ENCODE measurements around the gene ZFAND5. TPM values are rescaled to one million over a fixed set of nuclear protein-coding genes. Genes with fewer than 3 reads are reported as not detected.
A peak's percentile ranks its signal among the peaks of the same experiment; 100 is the strongest.

The ZFAND5 gene
- total and polyA plus RNA-seq, 2 of the 13 experiments (the other 11 are each of a cell fraction or from before 2014, with no cell fraction given): 53.4 to 60.2 TPM

DNA sequence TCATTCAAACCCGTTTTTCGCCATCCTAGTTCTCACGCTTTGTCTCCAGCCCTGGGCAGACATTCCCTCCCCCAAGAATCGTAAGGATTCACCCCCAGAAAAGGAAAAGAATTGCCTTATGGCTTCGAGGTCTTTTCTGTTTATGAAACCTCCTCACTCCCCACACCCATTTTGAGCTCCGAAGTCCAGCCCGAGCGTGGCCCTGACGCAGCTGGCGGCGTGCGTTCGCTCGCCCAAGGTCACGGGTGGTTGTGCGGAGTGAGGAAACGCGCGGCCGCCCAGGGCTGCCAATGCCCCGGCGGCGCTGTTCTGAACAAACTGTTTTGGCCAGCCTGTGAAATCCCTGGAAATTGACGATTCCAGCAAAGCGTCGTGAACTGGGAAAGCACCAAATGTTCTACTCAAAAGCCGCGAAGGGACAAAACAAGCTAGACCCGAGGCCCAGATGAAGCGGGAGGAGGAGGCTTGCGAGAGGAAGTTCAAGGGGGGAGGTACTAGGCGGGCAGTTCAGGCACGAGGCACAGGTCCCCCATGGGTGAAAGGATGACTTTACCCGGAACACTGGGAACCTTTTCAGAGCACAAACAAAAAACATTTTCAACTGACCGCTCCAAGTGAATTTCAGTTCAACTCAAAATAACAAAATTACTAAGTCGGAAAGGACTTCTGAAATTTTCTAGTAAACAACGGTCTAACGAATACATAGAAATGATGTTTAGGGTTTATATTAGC is 683 bp upstream of the ZFAND5 start (continued):
- TF ChIP-seq, protein P1, sequence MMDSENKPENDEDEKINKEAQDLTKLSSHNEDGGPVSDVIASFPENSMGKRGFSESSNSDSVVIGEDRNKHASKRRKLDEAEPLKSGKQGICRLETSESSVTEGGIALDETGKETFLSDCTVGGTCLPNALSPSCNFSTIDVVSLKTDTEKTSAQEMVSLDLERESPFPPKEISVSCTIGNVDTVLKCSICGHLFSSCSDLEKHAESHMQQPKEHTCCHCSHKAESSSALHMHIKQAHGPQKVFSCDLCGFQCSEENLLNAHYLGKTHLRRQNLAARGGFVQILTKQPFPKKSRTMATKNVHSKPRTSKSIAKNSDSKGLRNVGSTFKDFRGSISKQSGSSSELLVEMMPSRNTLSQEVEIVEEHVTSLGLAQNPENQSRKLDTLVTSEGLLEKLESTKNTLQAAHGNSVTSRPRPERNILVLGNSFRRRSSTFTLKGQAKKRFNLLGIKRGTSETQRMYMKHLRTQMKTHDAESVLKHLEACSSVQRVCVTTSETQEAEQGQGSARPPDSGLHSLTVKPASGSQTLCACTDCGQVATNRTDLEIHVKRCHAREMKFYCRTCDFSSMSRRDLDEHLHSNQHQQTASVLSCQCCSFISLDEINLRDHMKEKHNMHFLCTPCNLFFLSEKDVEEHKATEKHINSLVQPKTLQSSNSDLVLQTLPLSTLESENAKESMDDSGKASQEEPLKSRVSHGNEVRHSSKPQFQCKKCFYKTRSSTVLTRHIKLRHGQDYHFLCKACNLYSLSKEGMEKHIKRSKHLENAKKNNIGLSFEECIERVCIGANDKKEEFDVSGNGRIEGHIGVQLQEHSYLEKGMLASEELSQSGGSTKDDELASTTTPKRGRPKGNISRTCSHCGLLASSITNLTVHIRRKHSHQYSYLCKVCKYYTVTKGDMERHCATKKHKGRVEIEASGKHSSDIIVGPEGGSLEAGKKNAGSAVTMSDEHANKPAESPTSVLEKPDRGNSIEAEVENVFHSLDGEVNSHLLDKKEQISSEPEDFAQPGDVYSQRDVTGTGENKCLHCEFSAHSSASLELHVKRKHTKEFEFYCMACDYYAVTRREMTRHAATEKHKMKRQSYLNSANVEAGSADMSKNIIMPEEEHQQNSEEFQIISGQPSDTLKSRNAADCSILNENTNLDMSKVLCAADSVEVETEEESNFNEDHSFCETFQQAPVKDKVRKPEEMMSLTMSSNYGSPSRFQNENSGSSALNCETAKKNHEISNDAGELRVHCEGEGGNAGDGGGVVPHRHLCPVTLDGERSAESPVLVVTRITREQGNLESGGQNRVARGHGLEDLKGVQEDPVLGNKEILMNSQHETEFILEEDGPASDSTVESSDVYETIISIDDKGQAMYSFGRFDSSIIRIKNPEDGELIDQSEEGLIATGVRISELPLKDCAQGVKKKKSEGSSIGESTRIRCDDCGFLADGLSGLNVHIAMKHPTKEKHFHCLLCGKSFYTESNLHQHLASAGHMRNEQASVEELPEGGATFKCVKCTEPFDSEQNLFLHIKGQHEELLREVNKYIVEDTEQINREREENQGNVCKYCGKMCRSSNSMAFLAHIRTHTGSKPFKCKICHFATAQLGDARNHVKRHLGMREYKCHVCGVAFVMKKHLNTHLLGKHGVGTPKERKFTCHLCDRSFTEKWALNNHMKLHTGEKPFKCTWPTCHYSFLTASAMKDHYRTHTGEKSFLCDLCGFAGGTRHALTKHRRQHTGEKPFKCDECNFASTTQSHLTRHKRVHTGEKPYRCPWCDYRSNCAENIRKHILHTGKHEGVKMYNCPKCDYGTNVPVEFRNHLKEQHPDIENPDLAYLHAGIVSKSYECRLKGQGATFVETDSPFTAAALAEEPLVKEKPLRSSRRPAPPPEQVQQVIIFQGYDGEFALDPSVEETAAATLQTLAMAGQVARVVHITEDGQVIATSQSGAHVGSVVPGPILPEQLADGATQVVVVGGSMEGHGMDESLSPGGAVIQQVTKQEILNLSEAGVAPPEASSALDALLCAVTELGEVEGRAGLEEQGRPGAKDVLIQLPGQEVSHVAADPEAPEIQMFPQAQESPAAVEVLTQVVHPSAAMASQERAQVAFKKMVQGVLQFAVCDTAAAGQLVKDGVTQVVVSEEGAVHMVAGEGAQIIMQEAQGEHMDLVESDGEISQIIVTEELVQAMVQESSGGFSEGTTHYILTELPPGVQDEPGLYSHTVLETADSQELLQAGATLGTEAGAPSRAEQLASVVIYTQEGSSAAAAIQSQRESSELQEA (CRISPR knock-in tag; IDR thresholded peaks at IDR 0.05; ENCODE audit: not compliant biosample characterization): no peak
- TF ChIP-seq, protein P2, sequence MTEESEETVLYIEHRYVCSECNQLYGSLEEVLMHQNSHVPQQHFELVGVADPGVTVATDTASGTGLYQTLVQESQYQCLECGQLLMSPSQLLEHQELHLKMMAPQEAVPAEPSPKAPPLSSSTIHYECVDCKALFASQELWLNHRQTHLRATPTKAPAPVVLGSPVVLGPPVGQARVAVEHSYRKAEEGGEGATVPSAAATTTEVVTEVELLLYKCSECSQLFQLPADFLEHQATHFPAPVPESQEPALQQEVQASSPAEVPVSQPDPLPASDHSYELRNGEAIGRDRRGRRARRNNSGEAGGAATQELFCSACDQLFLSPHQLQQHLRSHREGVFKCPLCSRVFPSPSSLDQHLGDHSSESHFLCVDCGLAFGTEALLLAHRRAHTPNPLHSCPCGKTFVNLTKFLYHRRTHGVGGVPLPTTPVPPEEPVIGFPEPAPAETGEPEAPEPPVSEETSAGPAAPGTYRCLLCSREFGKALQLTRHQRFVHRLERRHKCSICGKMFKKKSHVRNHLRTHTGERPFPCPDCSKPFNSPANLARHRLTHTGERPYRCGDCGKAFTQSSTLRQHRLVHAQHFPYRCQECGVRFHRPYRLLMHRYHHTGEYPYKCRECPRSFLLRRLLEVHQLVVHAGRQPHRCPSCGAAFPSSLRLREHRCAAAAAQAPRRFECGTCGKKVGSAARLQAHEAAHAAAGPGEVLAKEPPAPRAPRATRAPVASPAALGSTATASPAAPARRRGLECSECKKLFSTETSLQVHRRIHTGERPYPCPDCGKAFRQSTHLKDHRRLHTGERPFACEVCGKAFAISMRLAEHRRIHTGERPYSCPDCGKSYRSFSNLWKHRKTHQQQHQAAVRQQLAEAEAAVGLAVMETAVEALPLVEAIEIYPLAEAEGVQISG (CRISPR knock-in tag; IDR thresholded peaks at IDR 0.05): 0 out of 2 replicates have a peak, but pooled peaks have one; percentile 22
- TF ChIP-seq FOSL2 (CRISPR knock-in tag; IDR thresholded peaks at IDR 0.05) (0 out of 2 replicates have a peak, but pooled peaks have one; percentile 35), ZC3H4 (CRISPR knock-in tag; IDR thresholded peaks at IDR 0.05; ENCODE audit: borderline replicate concordance) (peak; percentile 88; the same call in 1 of the 2 replicates), SIX1 (CRISPR knock-in tag; IDR thresholded peaks at IDR 0.05; ENCODE audit: borderline replicate concordance) (no peak), ETV5 (CRISPR knock-in tag; IDR thresholded peaks at IDR 0.05; ENCODE audit: borderline replicate concordance) (0 out of 2 replicates have a peak, but pooled peaks have one; percentile 24), GZF1 (CRISPR knock-in tag; IDR thresholded peaks at IDR 0.05) (no peak), SIN3A (IDR thresholded peaks at IDR 0.05; ENCODE audit: borderline replicate concordance, low read depth, low read length) (no peak), ESRRA (CRISPR knock-in tag; IDR thresholded peaks at IDR 0.05; ENCODE audit: low read depth) (peak; percentile 78; the same call in 1 of the 2 replicates), ELF4 (CRISPR knock-in tag; IDR thresholded peaks at IDR 0.05; ENCODE audit: borderline replicate concordance) (no peak), KLF6 (CRISPR knock-in tag; IDR thresholded peaks at IDR 0.05) (0 out of 2 replicates have a peak, but pooled peaks have one; percentile 9), HOXA3 (CRISPR knock-in tag; IDR thresholded peaks at IDR 0.05) (peak; percentile 50), BRCA1 (CRISPR knock-in tag; IDR thresholded peaks at IDR 0.05) (no peak)
- TF ChIP-seq, protein P3, sequence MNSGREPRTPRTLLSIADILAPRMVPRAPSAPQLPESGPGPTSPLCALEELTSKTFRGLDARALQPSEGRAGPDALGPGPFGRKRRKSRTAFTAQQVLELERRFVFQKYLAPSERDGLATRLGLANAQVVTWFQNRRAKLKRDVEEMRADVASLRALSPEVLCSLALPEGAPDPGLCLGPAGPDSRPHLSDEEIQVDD (CRISPR knock-in tag; IDR thresholded peaks at IDR 0.05; ENCODE audit: borderline replicate concordance): peak; percentile 13; the same call in 1 of the 2 replicates
- TF ChIP-seq, protein P4, sequence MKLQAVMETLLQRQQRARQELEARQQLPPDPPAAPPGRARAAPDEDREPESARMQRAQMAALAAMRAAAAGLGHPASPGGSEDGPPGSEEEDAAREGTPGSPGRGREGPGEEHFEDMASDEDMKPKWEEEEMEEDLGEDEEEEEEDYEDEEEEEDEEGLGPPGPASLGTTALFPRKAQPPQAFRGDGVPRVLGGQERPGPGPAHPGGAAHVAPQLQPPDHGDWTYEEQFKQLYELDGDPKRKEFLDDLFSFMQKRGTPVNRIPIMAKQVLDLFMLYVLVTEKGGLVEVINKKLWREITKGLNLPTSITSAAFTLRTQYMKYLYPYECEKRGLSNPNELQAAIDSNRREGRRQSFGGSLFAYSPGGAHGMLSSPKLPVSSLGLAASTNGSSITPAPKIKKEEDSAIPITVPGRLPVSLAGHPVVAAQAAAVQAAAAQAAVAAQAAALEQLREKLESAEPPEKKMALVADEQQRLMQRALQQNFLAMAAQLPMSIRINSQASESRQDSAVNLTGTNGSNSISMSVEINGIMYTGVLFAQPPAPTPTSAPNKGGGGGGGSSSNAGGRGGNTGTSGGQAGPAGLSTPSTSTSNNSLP (IDR thresholded peaks at IDR 0.05; ENCODE audit: low read depth, low read length): no peak; the same call in 1 of the 2 replicates

Data from HepG2 (cell line).